OCI-LY3 (cell line): Measurements from ENCODE around the gene COL3A1.

Source experiments
- H2AFZ ChIP-seq: fragments of 200-600, 300-600 bp; shearing (Covaris generic); 2 replicates; pipeline ENCODE4 v1.6.0; 2014; ENCODE audit warnings: antibody characterized with exemption, low read depth, low read length
- H3K27ac ChIP-seq: fragments of 200-600, 300-600 bp; sonication (generic); 2 replicates; pipeline ENCODE4 v1.5.1; 2014; ENCODE audit warnings: mild to moderate bottlenecking, low read length, moderate library complexity, mixed read lengths
- H3K27me3 ChIP-seq: fragments of 200-600, 300-600 bp; sonication (generic); 2 replicates; pipeline ENCODE4 v1.6.1; 2014; ENCODE audit warnings: low read depth, low read length, mixed read lengths
- H3K36me3 ChIP-seq: fragments of 200-600, 300-600 bp; sonication (generic); replicated peaks from 2 replicates; pipeline ENCODE3; 2014; ENCODE audit warnings: low read depth, low read length, mixed read lengths
- H3K4me1 ChIP-seq: fragments of 300-600, 200-600 bp; sonication (generic); 2 replicates; pipeline ENCODE4 v1.6.1; 2014; ENCODE audit warnings: low read length, mixed read lengths
- H3K4me2 ChIP-seq: fragments of 200-600, 300-600 bp; sonication (generic); 2 replicates; pipeline ENCODE4 v1.6.1; 2014; ENCODE audit warnings: low read length, mixed read lengths
- H3K4me3 ChIP-seq: fragments of 300-600, 200-600 bp; sonication (generic); 2 replicates; pipeline ENCODE4 v1.5.1; 2014; ENCODE audit warnings: antibody characterized with exemption, mild to moderate bottlenecking, low read length, moderate library complexity
- H3K79me2 ChIP-seq: fragments of 300-600, 200-600 bp; shearing (Covaris generic); 2 replicates; pipeline ENCODE4 v1.6.1; 2014; ENCODE audit warnings: mild to moderate bottlenecking, low read length, mixed read lengths
- H3K9ac ChIP-seq: fragments of 300-600, 200-600 bp; shearing (Covaris generic); 2 replicates; pipeline ENCODE4 v1.6.0; 2014; ENCODE audit warnings: mild to moderate bottlenecking, low read length, moderate library complexity
- H3K9me3 ChIP-seq: fragments of 200-600, 300-600 bp; shearing (Covaris generic); 2 replicates; pipeline ENCODE4 v1.6.1; 2014; ENCODE audit warnings: low read length, mixed read lengths; ENCODE audit not compliant: insufficient read depth
- H4K20me1 ChIP-seq: fragments of 200-600, 300-600 bp; sonication (generic); 2 replicates; pipeline ENCODE4 v1.6.1; 2016; ENCODE audit warnings: low read length, mixed read lengths; ENCODE audit not compliant: insufficient read depth
- EZH2phosphoT487 ChIP-seq: fragments of 200-600 bp; shearing (Covaris generic); IDR thresholded peaks from 2 replicates; pipeline ENCODE4 v1.6.1; 2018; ENCODE audit warnings: antibody characterized with exemption, mixed run types, low read depth
- TF ChIP-seq, protein P1 (sequence below): fragments of 200-600, 300-600 bp; sonication (generic); IDR thresholded peaks from 2 replicates; pipeline ENCODE4 v1.5.1; 2014; ENCODE audit warnings: antibody characterized with exemption, low read length, low read depth

The COL3A1 gene

DNA sequence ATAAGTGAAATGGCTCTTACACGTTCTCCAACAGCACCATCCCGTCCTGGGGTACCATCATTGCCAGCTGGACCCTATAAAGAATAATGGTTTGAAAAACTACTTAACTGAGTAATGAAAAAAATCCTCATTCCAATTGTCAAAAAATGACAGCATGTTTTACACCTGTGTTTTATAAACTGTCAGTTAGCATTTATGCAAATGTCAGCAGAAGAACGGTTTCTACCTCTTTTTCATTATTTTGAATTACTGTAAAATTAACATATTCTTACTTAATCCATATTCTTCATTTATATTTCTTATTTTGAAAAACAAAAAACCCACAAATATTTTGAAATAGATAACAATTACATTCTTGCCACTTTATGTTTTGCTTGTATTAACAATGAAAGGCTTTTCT lies 74.0 kb downstream of the COL3A1 start:
- Histone ChIP-seq H2AFZ (no peak overlapping the region), H3K36me3 (no peaks in the 10 kb centered on the region), H3K9ac (no peak overlapping the region), H3K27me3 (no peaks in the 10 kb centered on the region), H3K4me3 (no peak overlapping the region), H3K27ac (no peak overlapping the region), H3K4me2 (no peak overlapping the region), H3K4me1 (no peaks in the 10 kb centered on the region), H3K79me2 (no peaks in the 10 kb centered on the region), H4K20me1 (no peaks in the 10 kb centered on the region), H3K9me3 (no peaks in the 10 kb centered on the region)
- TF ChIP-seq, protein P1, sequence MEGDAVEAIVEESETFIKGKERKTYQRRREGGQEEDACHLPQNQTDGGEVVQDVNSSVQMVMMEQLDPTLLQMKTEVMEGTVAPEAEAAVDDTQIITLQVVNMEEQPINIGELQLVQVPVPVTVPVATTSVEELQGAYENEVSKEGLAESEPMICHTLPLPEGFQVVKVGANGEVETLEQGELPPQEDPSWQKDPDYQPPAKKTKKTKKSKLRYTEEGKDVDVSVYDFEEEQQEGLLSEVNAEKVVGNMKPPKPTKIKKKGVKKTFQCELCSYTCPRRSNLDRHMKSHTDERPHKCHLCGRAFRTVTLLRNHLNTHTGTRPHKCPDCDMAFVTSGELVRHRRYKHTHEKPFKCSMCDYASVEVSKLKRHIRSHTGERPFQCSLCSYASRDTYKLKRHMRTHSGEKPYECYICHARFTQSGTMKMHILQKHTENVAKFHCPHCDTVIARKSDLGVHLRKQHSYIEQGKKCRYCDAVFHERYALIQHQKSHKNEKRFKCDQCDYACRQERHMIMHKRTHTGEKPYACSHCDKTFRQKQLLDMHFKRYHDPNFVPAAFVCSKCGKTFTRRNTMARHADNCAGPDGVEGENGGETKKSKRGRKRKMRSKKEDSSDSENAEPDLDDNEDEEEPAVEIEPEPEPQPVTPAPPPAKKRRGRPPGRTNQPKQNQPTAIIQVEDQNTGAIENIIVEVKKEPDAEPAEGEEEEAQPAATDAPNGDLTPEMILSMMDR: no peak
- no peak for TF ChIP-seq EZH2phosphoT487

DNA sequence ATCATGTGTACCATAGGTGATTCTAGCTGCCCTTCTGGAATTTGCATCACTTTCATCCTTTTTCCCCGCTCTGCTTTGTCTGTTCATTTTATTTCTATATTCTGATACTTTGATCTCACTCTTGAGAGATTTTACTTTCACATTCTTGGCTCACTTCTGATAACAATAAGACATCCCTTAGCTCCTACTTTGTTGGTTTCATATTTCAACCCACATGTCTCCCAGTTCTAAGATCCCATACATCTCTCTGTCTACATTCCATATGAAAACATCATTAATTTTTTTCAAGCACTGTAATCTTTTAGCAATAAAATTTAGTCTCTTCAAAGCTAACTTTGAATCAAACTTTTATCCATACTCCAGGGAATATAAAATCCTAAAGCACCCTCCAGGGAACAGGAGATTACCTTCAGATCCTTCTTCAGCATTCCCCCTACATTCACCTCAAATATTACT lies 75.6 kb downstream of the COL3A1 start:
- H3K9me3 ChIP-seq: no peaks in the 10 kb centered on the region

DNA sequence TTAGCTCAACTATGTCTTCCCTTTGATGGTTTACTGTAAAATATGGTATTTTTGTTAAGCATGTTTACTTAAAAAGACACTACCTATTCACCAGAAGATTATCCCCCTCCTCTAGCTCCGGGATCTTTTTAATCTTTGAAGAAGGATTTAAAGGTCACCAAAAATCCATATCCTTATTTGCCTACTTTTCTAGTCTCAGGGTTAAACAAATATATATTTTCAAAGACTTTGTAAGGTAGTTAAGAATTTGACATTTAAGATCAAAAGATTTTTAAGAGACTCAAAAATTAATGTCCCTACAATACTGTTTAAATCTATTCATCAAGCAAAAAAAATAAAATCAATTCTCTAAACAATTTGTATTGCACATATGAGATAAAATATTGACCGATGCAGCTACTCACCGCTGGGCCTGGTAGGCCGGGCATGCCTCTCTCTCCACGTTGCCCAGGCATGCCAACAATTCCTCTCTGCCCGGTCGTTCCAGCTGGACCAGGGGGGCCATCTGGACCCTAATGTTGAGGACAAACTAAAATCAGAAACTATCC lies 76.1 kb downstream of the COL3A1 start:
- Histone ChIP-seq H3K9me3 (no peaks in the 10 kb centered on the region), H3K4me3 (no peak overlapping the region), H2AFZ (no peak overlapping the region), H3K79me2 (no peaks in the 10 kb centered on the region), H3K4me2 (no peak overlapping the region), H3K4me1 (no peaks in the 10 kb centered on the region), H3K27ac (no peak overlapping the region), H3K36me3 (no peaks in the 10 kb centered on the region), H3K27me3 (no peaks in the 10 kb centered on the region), H4K20me1 (no peaks in the 10 kb centered on the region), H3K9ac (no peak overlapping the region)
- no peak for TF ChIP-seq EZH2phosphoT487
- TF ChIP-seq, protein P1: no peak

More for the DNA sequence above, 75.6 kb downstream of the COL3A1 start:
- Histone ChIP-seq H2AFZ (no peak overlapping the region), H3K9ac (no peak overlapping the region), H3K79me2 (no peaks in the 10 kb centered on the region), H4K20me1 (no peaks in the 10 kb centered on the region), H3K4me1 (no peaks in the 10 kb centered on the region), H3K4me2 (no peak overlapping the region), H3K27me3 (no peaks in the 10 kb centered on the region), H3K4me3 (no peak overlapping the region), H3K36me3 (no peaks in the 10 kb centered on the region), H3K27ac (no peak overlapping the region)
- TF ChIP-seq EZH2phosphoT487: no peak
- TF ChIP-seq, protein P1: no peak

DNA sequence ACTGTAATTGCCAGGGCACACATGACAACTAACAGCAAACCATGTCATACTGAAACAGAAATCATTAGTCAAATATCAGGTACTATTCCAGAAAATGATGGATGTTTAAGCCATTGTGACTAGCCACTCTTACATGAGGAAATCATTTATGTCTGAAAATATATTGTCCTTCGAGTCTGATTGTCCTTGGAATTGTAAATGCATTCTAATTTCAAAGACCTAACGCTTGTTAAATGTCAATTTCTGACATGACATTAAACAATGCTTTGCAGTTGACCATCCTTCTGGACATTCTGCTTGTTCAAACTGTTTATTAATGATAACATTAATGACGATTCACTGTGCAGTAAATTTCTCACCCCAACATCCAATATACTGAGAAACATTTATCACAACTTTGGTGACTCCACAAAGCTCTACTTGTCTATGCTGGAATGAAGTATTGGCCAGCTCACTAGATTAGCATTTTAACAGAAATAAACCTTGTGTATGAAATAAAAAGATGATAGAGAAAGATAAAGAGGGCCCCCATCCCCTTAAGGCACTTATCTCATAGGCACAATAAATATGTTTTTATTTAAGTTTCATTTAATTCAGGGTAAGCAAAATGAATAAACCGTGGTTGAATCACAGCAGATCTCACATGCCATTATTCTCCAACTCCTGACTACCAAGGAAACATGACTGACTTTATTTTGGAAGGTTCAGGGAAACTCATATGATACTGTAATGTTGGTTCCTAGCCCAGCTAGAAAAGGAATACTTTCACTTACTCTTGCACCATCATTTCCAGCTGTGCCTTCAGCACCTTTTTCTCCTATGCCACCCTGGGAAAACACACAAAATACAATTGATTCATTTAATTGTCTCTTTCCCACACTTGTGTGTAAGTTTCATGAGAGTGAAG lies 82.3 kb downstream of the COL3A1 start:
- no peak overlapping the region for H3K9ac ChIP-seq
- TF ChIP-seq, protein P1: no peak
- no peak for TF ChIP-seq EZH2phosphoT487
- no peaks in the 10 kb centered on the region for H3K27me3 ChIP-seq
- H4K20me1 ChIP-seq: no peaks in the 10 kb centered on the region
- no peaks in the 10 kb centered on the region for H3K4me1 ChIP-seq
- no peaks in the 10 kb centered on the region for H3K36me3 ChIP-seq
- no peaks in the 10 kb centered on the region for H3K79me2 ChIP-seq
- H3K27ac ChIP-seq: no peak overlapping the region
- H2AFZ ChIP-seq: no peak overlapping the region
- H3K4me2 ChIP-seq: no peak overlapping the region
- H3K9me3 ChIP-seq: no peaks in the 10 kb centered on the region
- H3K4me3 ChIP-seq: no peak overlapping the region
